Tracheal epithelial cell (primary cell): Measurements from ENCODE around the gene MEP1B. TPM values are rescaled to one million over a fixed set of nuclear protein-coding genes. Genes with fewer than 3 reads are reported as not detected.

Source experiments
- total RNA-seq: library from RNA; depleted of rRNA; stranded (reverse); fragments of >200 nt; gene quantifications from 2 replicates; pipeline ENCODE4 v1.2.1, GENCODE V29; 2014

MEP1B gene
- not detected in 2 replicates for total RNA-seq

DNA sequence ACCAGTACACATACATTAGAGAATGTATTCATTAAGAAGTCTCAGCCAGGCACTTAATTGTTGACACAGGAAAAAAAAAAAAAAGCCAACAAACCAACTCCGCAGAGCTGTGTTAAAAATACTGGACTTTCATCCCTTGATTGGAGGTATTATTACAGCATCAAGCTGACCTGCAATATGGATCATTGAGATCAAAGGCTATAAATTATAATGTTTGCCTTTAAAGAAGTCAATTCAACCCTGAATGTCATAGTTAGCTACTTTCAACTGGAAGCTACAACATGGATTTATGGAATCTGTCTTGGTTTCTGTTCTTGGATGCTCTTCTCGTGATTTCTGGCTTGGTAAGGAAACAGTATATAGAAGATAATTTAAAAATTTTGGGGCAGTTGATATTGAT is at the start of gene MEP1B:
Gene MEP1B, plus strand, starts transcription at position 250 of the 400 bp plus-strand sequence. Its CDS starts 32 bp downstream, at position 282.

Other genes with a start within 250 kb of the MEP1B start
- 32.5 and 42.0 TPM in 2 replicates for gene TRAPPC8, start 246.9 kb upstream of the MEP1B start, total RNA-seq
- 0.72 and 1.5 TPM in 2 replicates for gene RNF125, start 171.2 kb upstream of the MEP1B start, total RNA-seq
- 24.7 and 25.1 TPM in 2 replicates for gene RNF138, start 98.2 kb upstream of the MEP1B start, total RNA-seq